DOHH2 (cell line): ENCODE measurements around the gene SIRT3.

Experiments
- EZH2phosphoT487 ChIP-seq: fragments of 200-600 bp; sonication (generic); IDR thresholded peaks from 2 replicates; pipeline ENCODE4 v1.6.1; 2017; ENCODE audit warnings: borderline replicate concordance, mild to moderate bottlenecking, antibody characterized with exemption, low read length, moderate library complexity, mixed read lengths
- TF ChIP-seq, protein P1 (sequence below): fragments of 200-600 bp; sonication (generic); IDR thresholded peaks from one replicate; pipeline ENCODE4 v1.5.1; 2014; ENCODE audit warnings: antibody characterized with exemption, mild to moderate bottlenecking, low read depth, low read length; ENCODE audit not compliant: poor library complexity, severe bottlenecking

DNA sequence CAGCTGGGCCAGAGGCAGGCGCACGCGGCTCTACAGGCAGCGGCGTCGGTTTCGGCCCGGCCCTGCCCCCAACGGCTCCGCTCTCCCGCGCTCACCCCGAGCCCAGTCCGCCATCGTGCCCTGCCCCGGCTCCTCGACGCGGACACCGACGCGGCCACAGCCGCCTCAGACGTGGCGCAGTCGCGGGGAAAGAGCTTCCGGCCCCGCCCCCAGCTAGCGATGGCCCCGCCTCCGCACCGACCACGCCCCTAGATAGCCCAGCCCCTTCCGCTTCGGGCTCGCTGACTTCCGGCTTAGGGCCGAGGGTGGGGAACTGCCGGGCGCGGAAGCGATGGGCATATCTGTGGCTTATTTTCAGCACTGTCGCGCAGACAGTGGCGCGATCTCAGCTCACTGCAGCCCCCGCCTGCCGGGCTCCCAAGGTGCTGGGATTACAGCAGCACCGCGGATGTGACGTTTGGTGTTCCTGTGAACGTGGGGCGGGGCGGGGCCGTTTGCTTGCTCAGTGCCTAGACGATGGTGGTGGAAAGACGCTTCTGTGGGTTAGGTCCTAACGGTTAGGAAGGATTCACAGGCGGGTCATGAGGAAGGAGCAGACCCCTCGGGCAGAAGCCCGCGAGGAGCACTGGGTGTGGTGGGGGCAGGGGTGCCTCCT, 28.8 kb downstream of the SIRT3 start, which contains the start of the genes BET1L and RIC8A:
- TF ChIP-seq, protein P1, sequence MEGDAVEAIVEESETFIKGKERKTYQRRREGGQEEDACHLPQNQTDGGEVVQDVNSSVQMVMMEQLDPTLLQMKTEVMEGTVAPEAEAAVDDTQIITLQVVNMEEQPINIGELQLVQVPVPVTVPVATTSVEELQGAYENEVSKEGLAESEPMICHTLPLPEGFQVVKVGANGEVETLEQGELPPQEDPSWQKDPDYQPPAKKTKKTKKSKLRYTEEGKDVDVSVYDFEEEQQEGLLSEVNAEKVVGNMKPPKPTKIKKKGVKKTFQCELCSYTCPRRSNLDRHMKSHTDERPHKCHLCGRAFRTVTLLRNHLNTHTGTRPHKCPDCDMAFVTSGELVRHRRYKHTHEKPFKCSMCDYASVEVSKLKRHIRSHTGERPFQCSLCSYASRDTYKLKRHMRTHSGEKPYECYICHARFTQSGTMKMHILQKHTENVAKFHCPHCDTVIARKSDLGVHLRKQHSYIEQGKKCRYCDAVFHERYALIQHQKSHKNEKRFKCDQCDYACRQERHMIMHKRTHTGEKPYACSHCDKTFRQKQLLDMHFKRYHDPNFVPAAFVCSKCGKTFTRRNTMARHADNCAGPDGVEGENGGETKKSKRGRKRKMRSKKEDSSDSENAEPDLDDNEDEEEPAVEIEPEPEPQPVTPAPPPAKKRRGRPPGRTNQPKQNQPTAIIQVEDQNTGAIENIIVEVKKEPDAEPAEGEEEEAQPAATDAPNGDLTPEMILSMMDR = no peak
- TF ChIP-seq EZH2phosphoT487 = no peak
